HT1080 (cell line): ENCODE data around the gene ZFYVE27. TPM values are rescaled to one million over a fixed set of nuclear protein-coding genes. Genes with fewer than 3 reads are reported as not detected.
"Not testable (repeated sequence)": the region's sequence is repeated elsewhere in the genome, so short reads cannot be mapped to it uniquely, and the experiment has no call there.

Experiments used
- DNase-seq: peaks from one replicate; pipeline ENCODE4 v3.0.0-alpha.2; 2015; ENCODE audit warnings: low read depth
- polyA plus RNA-seq, 2 experiments: library from polyadenylated mRNA; depleted of rRNA; stranded (reverse); fragments of >200 nt; gene quantifications; 2 replicates each; pipeline ENCODE4 v1.2.3, GENCODE V29; 2015
- total RNA-seq: library from RNA; depleted of rRNA; stranded (reverse); fragments of >200 nt; shearing (Covaris generic); gene quantifications from 2 replicates; pipeline ENCODE4 v1.2.3, GENCODE V29; 2014; rRNA removed

ZFYVE27 gene, protein sequence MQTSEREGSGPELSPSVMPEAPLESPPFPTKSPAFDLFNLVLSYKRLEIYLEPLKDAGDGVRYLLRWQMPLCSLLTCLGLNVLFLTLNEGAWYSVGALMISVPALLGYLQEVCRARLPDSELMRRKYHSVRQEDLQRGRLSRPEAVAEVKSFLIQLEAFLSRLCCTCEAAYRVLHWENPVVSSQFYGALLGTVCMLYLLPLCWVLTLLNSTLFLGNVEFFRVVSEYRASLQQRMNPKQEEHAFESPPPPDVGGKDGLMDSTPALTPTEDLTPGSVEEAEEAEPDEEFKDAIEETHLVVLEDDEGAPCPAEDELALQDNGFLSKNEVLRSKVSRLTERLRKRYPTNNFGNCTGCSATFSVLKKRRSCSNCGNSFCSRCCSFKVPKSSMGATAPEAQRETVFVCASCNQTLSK
- total RNA-seq = 19.4 and 20.9 TPM in 2 replicates
- polyA plus RNA-seq (2015; cell fraction: cytosol; rRNA removed) = 13.7 and 14.0 TPM in 2 replicates
- 44.9 and 49.2 TPM in 2 replicates for polyA plus RNA-seq (2015; cell fraction: nucleus; rRNA removed)

DNA sequence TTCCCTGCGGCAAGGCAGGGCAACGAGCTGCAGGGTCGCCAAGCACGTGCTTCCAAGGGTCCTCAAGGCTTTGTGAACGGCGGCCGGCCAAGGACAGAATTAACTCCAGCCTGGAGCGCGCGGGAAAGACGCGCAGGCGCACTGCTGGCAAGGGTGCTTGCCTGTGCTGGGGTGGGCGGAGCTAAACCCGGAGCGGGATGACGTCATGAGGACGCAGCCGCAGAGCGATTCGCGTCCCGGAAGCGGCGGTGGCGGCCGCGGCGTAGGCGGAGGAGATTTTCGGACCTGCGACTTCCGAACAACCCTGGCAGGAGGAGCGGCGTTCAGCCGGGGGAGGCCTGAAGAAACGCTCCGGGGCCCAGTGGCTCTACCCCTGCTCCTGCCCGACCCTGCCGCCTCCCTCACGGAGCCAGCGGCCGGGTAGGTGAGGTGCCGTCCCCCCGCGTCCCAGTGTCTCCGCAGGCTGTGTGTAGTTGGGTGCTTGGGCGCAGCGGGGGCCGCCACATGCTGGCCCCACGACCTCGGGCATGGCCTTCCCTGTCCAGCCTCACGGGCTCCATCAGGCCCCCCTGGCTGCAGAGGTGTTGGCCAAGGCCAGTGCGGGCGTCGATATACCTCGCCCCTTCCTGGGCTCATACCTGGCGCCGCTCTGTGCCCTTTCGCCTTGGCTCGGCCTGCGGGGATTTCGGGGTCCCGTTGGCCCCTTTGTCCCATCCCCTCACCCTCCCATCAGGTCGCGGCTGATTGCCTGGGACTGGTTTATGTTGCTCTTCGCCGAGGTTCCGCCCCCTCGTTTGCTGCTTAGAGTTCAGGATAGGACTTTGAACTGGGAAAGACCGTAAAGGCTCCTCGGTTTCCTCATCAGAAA, at the start of gene ZFYVE27:
Gene ZFYVE27, plus strand, starts transcription at position 227 of the 868 bp plus-strand sequence. CDS start 1,350 bp downstream, outside the sequence.
- peak; percentile 91 for DNase-seq

DNA sequence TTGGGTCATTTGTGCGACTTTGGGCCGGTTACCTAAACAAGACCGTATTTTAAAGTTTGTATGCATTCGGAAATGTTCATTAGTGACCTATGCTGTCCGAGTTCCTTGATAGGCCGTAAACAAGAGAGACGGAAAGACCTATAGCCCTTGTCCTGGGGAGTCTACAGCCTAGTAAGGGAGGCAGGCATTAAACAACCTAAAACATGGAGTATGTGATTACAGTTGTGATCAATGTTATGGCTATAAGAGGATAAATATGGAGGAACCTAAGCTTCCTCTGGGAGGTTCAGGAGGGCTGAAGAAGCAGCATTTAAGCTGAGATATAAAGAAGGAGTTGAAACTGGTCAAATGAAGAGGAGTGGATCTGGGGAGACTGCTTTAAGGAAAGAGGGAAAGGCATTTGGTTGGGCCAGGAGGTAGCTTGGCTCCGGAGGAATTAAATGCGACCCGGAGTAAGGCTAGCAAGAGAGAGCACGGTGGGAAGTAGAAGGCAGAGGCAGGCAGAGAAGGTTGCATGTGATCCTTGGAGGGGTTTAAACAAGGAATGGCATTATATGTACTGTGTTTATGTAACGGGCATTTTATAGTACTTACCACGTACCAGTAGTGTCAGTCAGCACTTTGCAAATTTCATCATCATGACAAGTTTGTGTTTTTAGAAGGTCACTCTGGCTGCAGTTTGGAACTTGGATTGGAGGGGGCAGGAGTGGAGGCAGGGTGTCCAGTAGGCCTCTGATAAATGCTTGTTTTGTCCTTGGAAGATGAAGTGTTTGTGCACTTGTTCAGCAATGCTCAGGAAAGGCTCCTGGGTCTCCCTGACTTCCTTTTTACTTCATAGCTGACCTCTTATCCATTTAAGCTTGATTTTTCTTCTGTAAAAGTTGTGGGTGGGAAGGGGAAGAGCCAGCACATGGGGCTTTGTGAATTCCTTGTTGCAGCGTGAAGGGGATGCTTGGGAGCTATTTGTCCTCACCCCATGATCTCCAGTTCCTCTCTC, 48.8 kb upstream of the ZFYVE27 start:
- no peak for DNase-seq

DNA sequence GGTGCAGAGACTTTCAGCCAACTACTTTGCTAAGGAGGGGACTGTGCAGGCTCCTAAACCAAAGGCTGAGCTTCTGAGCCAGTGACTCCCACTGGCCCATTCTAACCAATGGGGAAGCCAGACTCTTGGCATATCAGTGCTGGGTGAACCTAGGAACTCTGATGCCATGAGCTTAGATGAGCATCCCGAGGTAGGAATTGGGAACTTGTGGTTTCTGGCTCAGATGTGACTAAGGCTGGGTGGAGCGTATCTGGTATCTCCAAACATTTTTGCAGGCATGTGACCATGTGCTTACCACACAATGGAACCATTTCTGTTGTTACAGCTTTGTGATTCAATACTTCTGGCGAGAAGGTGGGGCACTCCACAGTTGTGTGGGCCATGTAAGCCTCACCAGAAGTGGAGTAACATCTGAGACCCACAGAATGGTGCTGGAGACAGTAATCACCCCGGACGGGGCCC, 47.3 kb upstream of the ZFYVE27 start:
- DNase-seq = peak; percentile 98

DNA sequence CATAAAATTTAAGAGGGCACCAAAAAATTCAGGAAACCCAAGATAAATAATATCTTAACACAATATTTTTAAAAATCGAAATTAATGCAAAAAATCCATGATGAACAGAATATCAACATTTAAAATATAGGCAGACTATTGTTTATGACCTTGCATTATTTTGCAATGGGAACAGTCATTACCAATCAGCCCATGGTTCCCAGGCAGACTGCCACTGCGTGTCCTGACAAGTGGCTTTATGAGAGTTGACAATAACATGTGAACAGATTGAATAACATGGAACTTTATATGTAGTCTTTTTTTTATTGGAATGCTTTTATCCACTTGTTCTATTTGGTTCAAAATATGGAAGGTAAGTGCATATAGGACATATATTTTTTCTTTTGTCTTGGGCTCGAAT, 46.8 kb upstream of the ZFYVE27 start:
- DNase-seq = no peak

DNA sequence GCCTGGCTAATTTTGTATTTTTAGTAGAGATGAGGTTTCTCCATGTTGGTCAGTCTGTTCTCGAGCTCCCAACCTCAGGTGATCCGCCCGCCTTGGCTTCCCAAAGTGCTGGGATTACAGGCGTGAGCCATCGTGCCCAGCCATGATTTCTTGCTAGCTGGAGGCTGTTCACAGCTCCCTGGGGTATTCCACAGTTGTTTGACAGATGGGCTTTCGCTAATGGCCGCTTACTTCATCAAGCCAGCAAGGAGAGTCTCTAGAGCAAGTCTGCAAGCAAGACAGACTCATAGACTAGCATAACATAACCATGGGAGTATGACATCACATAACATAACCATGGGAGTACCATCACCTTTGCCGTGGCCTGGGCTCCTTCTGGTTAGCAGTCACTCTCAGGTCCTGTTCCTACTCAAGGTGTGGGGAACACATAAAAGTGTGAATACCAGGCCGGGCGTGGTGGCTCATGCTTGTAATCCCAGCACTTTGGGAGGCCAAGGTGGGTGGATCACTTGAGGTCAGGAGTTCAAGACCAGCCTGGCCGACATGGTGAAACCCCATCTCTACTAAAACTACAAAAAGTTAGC, 38.8 kb upstream of the ZFYVE27 start:
- not testable (repeated sequence) for DNase-seq

DNA sequence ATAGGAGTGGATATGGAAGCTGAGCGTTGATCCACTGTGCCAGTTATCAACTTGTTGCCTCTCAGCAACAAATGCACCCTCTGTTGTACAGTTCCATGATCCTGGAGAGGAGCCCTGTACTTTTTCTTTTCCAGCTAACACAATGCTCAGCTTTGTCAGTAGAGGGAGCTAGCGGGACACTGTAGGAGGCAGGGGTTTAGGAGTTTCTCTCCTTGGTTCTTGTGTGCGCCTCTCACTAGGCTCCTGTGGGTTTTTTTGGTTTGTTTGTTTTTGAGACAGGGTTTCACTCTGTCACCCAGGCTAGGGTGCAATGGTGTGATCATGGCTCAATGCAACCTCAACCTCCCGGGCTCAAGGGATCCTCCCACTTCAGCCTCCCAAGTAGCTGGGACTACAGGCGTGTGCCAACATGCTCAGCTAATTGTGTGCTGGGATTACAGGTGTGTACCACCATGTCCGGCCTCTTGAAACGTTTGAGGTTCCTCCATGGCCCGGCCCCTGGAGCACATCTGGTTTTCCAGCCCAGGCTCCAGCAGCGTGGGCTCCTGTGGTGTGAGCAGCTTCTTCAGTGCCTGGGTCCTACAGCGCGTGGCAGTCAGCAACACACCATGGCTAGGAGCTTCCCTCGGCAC, 35.4 kb upstream of the ZFYVE27 start:
- peak; percentile 76 for DNase-seq

DNA sequence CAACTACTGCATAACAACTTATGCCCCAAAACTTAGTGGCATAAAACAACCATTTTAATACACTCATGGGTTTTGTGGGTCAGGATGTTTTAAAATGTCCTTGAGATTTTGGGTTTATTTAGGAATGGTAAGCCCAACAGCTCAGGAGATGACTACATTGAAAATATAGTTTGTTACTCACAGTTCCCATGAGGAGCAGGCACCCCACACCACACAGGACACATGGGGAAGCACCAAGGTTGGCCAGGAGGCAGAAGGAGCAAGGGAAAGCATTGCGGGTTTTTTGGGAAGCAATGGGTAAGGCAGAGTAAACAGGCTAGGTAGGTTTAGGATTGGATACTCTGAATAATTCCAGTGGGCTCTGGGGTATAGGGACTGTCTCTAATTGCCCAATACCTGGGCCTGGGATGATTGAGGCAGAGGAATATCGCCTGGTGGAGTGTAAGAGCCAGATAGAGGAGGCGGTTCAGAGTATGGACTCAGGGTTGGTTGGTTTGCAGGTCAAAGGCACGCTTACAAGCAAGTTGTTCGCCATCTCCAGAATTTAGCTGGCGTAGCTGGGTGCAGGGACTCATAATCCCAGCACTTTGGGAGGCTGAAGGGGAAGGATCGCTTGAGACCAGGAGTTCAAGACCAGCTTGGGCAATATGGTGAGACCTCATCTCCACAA, 33.4 kb upstream of the ZFYVE27 start:
- no peak for DNase-seq

DNA sequence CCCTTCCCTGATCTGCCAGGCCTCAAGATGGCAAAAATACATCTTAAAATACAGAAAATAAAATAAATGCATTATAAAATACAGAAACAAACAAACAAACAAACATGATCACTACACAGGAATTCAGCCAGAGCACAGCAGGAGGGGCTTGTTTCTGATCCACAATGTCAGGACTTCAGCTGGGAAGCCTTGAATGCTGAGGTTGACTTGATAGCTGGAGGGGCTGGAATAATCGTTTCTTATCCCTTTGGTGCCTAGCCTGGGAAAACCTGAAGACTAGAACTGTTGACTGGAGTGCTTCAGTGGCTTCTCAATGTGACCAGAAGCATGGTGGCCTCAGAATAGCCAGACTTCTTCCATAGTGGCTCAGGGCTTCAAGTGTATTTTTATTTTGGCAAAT, 32.6 kb upstream of the ZFYVE27 start:
- DNase-seq = no peak

DNA sequence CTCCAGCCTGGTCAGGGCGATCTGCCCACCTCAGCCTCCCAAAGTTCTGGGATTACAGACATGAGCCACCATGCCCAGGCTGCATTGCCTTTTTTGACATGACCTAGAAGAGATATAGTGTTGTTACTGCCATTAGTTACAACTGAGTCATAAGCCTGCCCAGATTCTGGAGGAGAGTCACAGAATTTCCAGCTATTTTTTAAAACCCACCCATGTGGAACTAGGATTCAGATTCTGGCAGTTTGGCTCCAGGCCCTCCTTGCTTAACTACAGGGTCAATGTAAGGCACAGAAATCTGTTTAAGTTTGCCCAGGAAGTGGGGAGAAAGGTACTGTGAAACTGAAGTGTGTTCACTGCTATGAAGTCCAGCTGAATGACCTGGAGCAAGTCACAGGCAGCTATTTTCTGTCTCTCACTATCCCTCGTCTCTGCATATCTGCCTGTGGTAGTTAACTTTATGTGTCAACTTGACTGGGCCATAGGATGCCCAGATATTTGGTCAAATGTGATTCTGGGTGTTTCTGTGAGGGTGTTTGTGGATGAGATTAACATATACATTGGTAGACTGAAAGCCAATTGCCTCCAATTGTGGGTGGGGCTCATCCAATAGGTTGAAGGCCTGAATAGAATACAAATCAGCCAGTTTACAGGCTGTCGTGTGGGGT, 31.8 kb upstream of the ZFYVE27 start:
- DNase-seq = no peak

DNA sequence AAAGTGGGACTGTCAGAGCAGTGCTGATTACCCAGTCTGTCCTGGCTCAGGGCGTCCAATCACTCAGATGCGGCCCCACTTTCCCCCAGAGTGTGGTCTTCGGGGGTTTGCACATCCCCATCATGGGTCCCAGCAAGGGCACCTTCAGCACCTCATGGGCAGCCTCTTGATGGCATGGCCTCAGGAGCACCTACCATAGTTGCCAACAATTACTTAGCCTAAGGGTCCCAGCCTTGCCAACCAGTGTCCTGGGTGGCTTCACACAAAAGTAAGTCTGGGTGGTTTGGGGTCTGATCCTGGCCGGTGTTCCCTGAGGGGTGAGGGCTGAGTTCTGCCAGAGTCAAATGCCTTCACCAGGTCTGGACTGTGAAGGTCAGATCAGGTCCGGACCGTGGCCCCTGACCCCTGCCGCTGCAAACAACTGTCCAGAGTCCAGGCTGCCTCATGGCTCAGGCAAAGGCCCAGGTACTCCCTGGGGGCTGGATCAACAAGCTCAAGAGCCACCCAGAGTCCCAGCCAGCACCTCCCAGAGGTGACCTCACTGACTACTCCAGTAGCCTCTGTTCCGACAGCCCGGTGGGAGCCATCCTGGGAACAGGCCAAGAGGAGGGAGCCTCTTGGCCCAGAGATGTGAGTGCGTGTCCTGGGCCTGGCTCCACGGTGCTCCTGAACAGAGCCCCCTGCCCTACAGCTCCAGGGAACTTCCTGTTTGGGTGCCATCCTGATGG, 29.6 kb upstream of the ZFYVE27 start:
- no peak for DNase-seq

DNA sequence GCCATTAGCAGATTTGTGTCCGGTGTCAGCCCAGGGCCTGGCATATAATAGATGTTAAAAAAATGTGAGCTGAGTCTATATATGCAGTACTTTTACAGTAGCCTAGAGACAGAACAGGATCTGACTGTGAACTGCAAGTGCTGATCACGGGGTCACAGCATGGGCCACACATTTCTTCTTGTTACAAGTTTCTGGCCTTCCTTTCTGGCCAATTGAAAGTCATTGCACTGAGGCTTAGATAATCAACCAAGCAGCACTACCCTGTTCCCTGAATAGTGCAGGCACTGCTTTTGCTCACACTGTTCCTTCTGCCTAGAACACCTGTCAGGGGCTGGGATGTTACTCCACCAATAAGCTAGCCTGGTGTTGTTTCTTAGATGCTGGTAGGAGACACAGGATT, 28.8 kb upstream of the ZFYVE27 start:
- DNase-seq = no peak

DNA sequence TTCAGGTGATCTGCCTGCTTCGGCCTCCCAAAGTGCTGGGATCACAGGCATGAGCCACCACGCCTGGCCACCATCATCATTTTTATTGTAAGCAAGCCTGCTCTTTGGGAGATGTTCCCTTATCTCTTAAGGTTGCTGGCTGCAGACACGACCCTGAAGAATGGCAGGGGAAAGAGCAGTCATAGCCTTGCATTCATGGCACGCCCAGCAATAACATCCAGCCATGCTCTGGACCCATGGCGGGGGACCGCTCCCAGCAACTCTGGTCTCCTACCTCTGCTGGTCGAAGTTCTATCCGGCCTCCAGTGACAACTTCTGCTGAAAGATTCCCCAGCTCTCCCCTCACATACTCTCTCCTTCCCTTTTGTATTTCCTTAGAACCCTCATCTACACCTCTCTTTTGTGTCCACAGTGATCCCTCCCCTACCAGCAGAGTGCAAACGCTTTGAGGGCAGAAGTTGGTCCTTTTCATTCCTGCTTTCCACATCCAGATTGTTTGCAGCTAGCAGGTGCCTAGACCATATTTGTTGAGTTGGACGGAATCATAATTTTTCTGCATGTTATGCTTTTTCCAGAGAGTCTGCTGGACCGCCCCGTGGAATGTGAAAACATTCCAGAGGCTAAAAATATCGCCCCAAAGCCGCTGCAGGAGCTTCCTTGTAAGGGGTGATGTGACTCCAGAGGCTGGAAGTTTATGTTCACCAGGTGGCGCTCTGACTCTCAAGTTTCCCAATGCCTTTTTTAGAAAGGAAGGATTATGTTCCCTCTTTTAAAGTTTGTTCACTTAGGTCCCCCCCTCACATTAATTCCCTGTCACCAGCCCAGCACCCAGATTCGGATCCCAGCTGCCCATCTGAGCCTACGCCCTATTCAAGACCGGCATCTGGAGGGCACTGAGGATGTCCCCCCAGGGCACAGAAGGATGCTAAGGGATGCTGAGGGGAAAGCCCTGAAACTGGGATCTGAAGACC, 27.7 kb upstream of the ZFYVE27 start:
- peak; percentile 69 for DNase-seq

DNA sequence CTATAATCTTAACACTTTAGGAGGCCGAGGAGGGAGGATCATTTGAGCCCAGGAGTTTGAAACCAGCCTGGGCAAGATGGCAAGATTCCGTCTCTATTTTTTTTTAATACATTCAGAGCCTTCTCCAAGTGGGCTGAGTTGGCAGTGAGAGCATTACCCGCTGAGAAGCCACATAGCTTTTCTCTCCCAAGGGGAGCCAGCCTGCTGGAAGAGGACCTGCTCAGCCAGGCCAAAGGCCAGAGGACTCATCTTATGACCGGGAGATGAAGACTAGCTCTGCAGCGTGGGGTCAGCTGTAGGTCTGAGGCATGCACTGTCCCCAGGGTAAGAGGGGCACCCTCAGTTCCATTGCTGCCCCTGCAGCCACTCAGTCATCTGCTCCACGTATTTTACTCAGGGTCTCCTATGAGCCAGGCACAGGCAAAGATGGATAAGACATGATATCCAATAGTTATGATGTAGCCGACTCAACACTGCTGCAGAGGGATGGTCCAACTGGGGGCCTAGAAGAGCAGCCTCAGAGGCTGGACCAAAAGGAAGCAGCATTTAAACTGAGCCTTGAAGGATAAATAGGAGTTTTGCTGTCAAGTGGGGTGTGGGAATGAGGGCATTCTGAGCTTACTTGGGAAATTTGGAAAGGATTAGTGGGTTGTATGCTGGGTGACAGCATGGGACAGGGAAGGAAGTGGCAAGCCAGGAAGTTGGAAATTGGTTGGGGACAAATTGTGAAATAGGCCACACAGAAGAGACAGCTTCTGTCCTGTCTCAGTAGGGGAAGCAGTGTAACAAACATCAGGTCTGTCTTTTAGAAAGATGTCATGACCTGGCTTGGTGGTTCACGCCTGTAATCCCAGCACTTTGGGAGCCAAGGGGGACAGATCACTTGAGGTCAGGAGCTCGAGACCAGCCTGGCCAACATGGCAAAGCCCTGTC, 25.0 kb upstream of the ZFYVE27 start:
- DNase-seq = no peak

DNA sequence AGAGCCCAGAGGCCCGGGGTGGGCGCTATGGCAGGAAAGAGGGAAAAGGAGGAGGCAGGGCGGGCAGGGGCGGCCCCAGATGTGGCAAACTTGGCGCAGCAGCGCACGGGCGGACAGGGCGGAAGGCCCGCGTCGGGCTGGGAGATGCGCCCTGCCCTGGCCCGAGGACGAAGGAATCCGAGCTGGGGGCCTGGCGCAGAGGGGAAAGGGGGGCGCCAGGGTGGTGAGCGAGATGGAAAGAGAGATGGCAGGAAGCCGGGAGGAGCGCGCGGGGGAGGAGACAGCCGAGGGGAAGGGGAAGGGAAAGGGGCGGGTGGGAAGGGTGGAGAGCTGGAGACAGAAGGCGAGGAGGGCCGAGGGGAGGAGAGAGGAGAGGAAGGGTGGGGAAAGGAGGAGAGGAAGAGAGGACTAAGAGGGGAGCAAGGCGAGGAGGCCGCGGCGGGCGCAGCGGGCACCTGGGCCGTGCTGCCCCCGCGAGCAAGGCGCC, 23.5 kb upstream of the ZFYVE27 start, which contains the start of gene MARVELD1:
Gene MARVELD1, plus strand, starts transcription at position 392 of the 487 bp plus-strand sequence. CDS start 147 bp downstream, outside the sequence.
- peak; percentile 74 for DNase-seq

DNA sequence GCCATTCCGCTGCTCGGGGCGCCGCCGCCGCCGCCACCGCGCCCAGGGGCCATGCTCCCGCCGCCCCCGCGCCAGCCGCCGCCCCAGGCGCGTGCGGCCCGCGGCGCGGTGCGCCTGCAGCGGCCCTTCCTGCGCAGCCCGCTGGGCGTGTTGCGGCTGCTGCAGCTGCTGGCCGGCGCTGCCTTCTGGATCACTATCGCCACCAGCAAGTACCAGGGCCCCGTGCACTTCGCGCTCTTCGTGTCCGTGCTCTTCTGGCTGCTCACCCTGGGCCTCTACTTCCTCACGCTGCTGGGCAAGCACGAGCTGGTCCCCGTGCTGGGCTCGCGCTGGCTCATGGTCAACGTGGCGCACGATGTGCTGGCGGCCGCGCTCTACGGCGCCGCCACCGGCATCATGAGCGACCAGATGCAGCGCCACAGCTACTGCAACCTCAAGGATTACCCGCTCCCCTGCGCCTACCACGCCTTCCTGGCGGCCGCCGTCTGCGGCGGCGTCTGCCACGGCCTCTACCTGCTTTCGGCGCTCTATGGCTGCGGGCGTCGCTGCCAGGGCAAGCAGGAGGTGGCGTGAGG, 23.0 kb upstream of the ZFYVE27 start:
- peak; percentile 65 for DNase-seq
